Adrenal gland (tissue), 12 donors: ENCODE measurements around the gene ASIC3. TPM values are rescaled to one million over a fixed set of nuclear protein-coding genes. Genes with fewer than 3 reads are reported as not detected.
A peak's percentile ranks its signal among the peaks of the same experiment; 100 is the strongest.

Experiments used
- DNase-seq, 7 donors: peaks; one replicate each; pipeline ENCODE4 v3.0.0-alpha.2; 2019 to 2020
- H3K27ac ChIP-seq, 5 donors: fragments of 200-600 bp; sonication (generic) in 4 of 5; 1 replicate in 3 of 5; 2 replicates in 2 of 5; pipeline versions ENCODE4 v1.5.1 to v1.8.0; 2016 to 2020; ENCODE audit warnings: mild to moderate bottlenecking in 1 of 5
- H3K27me3 ChIP-seq: fragments of 200-600 bp; 2 replicates; pipeline ENCODE4 v1.8.0; 2021
- H3K36me3 ChIP-seq, 2 donors: fragments of 200-600 bp; replicated peaks in 1 of 2; 1 replicate in 1 of 2; 2 replicates in 1 of 2; pipeline versions ENCODE4 v1.5.1 to v1.8.0; 2018 to 2022
- H3K4me1 ChIP-seq, 2 donors: fragments of 200-600 bp; replicated peaks in 1 of 2; 1 replicate in 1 of 2; 2 replicates in 1 of 2; pipeline versions ENCODE4 v1.5.1 to v1.8.0; 2018 to 2021
- H3K4me3 ChIP-seq, 4 donors: fragments of 200-600 bp; sonication (generic) in 3 of 4; one replicate each; pipeline ENCODE4 v1.5.1; 2016 to 2018
- H3K9me3 ChIP-seq, 3 donors: fragments of 200-600 bp; sonication (generic) in 1 of 3; replicated peaks in 1 of 3; 1 replicate in 2 of 3; 2 replicates in 1 of 3; pipeline versions ENCODE4 v1.5.1 to v1.8.0; 2016 to 2021
- POLR2A ChIP-seq, 2 donors: fragments of 450-650 bp; IDR thresholded peaks; one replicate each; pipeline ENCODE4 v1.6.1; 2017; ENCODE audit warnings: antibody characterized with exemption in 2 of 2, mild to moderate bottlenecking in 2 of 2, moderate library complexity in 1 of 2
- WGBS, 4 donors: extraction: QIAGEN DNeasy Blood & Tissue Kit in 2 of 4; methylation state at CpG; one replicate each; pipeline versions ENCODE4 v1.1.5 to v1.1.7; 2013 to 2017; 5-methylcytosine and 5-hydroxymethylcytosine counted together
- intact Hi-C, 2 donors: fragments of 100-400 bp; cut with DNase I; formaldehyde crosslinking; loops; one replicate each; pipeline versions ENCODE4 v1.14.1 to v1.15.0; 2022 to 2023
- polyA plus RNA-seq, 3 donors: library from polyadenylated mRNA; stranded (reverse); fragments of 200-250 nt in 2 of 3; fragments of 350-450 nt in 1 of 3; fragmentation: Illumina TruSeq in 1 of 3; extraction: RNeasy Lipid Tissue Mini Kit (QIAGEN cat#74804) in 1 of 3; gene quantifications; one replicate each; pipeline ENCODE4 v1.2.3, GENCODE V29; 2013 to 2014
- total RNA-seq, 9 donors: library from RNA; depleted of rRNA in 4 of 9; stranded (reverse); fragments of >200 nt in 4 of 9; fragments of 120-200 nt in 1 of 9; fragmentation: NEBNext Ultra II Directional in 1 of 9; extraction: Animal tissue kit (Norgen Biotek cat#: 25700) in 1 of 9; gene quantifications; one replicate each; pipeline versions ENCODE4 v1.1.0 to v1.2.4, GENCODE V29; 2013 to 2023
- TF ChIP-seq, protein P1 (sequence below), 6 experiments: fragments of 450-650 bp in 4 of 6; fragments of 200-600 bp in 2 of 6; sonication (generic) in 1 of 6; IDR thresholded peaks; 1 replicate in 5 of 6; 2 replicates in 1 of 6; pipeline versions ENCODE4 v1.5.1 to v1.8.0; 2016 to 2021; ENCODE audit warnings: antibody characterized with exemption in 6 of 6, mild to moderate bottlenecking in 2 of 6, moderate library complexity in 1 of 6
- donor health status: healthy with polysubstance abuse.
- donor health status: Bipolar disorder and iron deficiency.
- donor health status: DM: yes; HTN: yes; CAD: no.
- donor health status: DM: no; HTN: no; CAD: no.
- donor health status: DM: no; HTN: no; CAD: no.
- donor health status: DM: yes; HTN: yes; CAD: no.

ASIC3 gene
- total and polyA plus RNA-seq, 12 donors, result 0.24 to 32.7 (median 1.3) TPM; not detected in 1

GRCh38 chr7:151091988-151092387, 43.7 kb downstream of the ASIC3 start:
- H3K36me3 ChIP-seq, result no peaks in the 10 kb centered on the region
- no peak overlapping the region for H3K4me3 ChIP-seq
- no peaks in the 10 kb centered on the region for H3K27me3 ChIP-seq
- TF ChIP-seq POLR2A (IDR thresholded peaks at IDR 0.05), result no peak
- TF ChIP-seq, protein P1, sequence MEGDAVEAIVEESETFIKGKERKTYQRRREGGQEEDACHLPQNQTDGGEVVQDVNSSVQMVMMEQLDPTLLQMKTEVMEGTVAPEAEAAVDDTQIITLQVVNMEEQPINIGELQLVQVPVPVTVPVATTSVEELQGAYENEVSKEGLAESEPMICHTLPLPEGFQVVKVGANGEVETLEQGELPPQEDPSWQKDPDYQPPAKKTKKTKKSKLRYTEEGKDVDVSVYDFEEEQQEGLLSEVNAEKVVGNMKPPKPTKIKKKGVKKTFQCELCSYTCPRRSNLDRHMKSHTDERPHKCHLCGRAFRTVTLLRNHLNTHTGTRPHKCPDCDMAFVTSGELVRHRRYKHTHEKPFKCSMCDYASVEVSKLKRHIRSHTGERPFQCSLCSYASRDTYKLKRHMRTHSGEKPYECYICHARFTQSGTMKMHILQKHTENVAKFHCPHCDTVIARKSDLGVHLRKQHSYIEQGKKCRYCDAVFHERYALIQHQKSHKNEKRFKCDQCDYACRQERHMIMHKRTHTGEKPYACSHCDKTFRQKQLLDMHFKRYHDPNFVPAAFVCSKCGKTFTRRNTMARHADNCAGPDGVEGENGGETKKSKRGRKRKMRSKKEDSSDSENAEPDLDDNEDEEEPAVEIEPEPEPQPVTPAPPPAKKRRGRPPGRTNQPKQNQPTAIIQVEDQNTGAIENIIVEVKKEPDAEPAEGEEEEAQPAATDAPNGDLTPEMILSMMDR (IDR thresholded peaks at IDR 0.05), result no peak
- intact Hi-C loops, result no loop called here
- no peak overlapping the region for H3K27ac ChIP-seq
- peaks cover 16 to 42% of the 10 kb centered on the region in 2 donors for H3K4me1 ChIP-seq
- WGBS, 4 donors, result 88 to 90% (median 89%) methylated on average over 13 to 14 of the region's 14 CpGs
- peak in 1 of 7 donors; percentile 6 for DNase-seq
- no peaks in the 10 kb centered on the region for H3K9me3 ChIP-seq

DNA sequence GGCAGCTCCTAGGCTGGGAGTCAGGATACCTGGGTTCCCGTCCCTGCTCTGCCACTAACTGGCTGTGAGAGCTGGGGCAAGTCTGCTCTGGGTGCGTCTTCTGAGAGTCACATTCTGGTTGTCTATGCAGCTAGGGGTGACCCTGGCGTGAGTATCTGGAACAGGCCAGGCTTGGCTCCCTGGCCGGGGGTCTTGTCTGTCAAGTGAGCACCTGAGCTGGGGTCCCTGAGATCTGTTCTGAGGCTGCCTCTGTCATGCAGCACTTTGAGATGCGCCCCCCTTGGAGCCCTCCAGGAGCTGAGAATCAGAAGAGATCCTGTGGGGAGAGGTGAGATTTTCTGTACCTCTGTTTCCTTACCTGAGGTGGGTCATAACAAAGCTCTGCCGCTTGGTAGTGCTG, 45.4 kb downstream of the ASIC3 start:
- intact Hi-C loops, result no loop called here
- TF ChIP-seq, protein P1 (IDR thresholded peaks at IDR 0.05), result no peak
- no peak for TF ChIP-seq POLR2A (IDR thresholded peaks at IDR 0.05)
- 86 to 94% (median 92%) methylated on average over 5 to 6 of the region's 6 CpGs for WGBS, 4 donors

GRCh38 chr7:151094675-151095074, 46.3 kb downstream of the ASIC3 start:
- 83 to 88% (median 86%) methylated on average over 5 of the region's 5 CpGs for WGBS, 4 donors
- Histone ChIP-seq H3K4me3 (no peak overlapping the region), H3K36me3 (no peaks in the 10 kb centered on the region), H3K27ac (no peak overlapping the region), H3K27me3 (no peaks in the 10 kb centered on the region), H3K4me1 (peaks cover 4 to 20% of the 10 kb centered on the region in 2 donors), H3K9me3 (no peaks in the 10 kb centered on the region)
- intact Hi-C loops, result no loop called here
- TF ChIP-seq POLR2A (IDR thresholded peaks at IDR 0.05), result no peak
- TF ChIP-seq, protein P1 (IDR thresholded peaks at IDR 0.05), result no peak
- DNase-seq, result no peak

More for the DNA sequence above, 45.4 kb downstream of the ASIC3 start:
- H3K27ac ChIP-seq, result no peak overlapping the region
- no peaks in the 10 kb centered on the region for H3K9me3 ChIP-seq
- H3K4me1 ChIP-seq, result peaks cover 5 to 29% of the 10 kb centered on the region in 2 donors
- H3K27me3 ChIP-seq, result no peaks in the 10 kb centered on the region
- no peak for DNase-seq
- H3K4me3 ChIP-seq, result no peak overlapping the region
- no peaks in the 10 kb centered on the region for H3K36me3 ChIP-seq

DNA sequence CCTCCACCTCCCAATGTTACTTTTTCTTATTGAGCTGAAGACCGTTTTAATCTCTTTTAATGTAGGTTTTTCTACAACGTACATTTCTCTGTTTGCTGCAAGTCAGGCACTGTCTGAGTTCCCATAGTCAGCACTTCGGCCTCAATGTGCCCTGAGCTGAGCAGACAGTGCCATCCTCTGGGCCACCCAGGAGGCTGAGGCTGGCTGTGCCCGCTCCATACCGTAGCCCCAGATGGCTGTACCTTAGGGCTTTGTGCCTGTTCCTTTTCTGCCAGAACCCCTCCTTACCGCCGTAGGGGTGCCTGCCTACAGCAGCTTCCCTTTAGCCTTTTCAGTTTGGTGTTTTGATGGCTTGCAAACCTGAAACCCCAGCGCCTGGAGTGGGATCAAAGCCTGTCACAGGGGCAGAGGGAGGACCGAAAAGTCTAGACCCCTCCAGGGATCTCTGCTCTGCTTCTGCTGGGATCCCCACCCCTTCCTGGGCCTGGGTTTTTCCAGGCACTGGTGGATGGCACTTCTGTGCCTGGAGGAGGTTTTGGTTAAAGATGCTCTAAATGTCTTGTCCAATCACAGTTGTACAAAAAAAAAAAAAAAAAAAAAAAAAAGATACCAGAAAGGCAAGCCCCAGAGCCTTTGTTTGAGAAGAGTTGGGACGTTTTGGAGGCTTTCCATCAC, 46.9 kb downstream of the ASIC3 start:
- intact Hi-C loops, result no loop called here
- Histone ChIP-seq H3K36me3 (no peaks in the 10 kb centered on the region), H3K4me1 (peaks cover 0 to 14% of the 10 kb centered on the region in 2 donors), H3K27ac (peak overlapping the region in 1 of 5 donors; percentile 34), H3K27me3 (no peaks in the 10 kb centered on the region), H3K9me3 (no peaks in the 10 kb centered on the region), H3K4me3 (no peak overlapping the region)
- peak in 1 of 7 donors; percentile 6 for DNase-seq
- 74 to 78% (median 76%) methylated on average over 10 of the region's 10 CpGs for WGBS, 4 donors
- TF ChIP-seq, protein P1 (IDR thresholded peaks at IDR 0.05), result no peak
- TF ChIP-seq POLR2A (IDR thresholded peaks at IDR 0.05), result no peak
